ENCODE measurements around the gene OR14A16. TPM values are rescaled to one million over a fixed set of nuclear protein-coding genes. Genes with fewer than 3 reads are reported as not detected.

OR14A16 gene
- total RNA-seq, 1 experiment from 2014 or later: not detected

DNA sequence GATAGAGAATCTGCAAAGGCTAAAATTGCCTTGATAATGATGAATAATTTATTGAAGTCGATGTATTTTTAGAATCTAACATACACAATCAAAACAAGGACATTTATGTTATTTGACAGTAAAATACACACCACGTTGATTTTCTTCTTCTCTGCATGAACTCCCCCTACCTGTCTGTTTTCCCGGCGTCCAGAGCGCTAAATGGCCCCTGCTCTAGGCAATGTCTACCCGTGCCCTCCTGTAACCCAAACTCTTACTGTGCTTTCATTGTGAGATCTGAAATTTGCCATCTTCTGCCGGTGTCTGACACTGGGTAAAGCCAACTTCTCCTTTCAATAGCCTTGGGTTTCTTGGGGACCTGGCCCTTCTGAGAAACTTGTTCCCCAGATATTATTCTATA, 24.4 kb upstream of the OR14A16 start:
- TF ChIP-seq, protein P1, sequence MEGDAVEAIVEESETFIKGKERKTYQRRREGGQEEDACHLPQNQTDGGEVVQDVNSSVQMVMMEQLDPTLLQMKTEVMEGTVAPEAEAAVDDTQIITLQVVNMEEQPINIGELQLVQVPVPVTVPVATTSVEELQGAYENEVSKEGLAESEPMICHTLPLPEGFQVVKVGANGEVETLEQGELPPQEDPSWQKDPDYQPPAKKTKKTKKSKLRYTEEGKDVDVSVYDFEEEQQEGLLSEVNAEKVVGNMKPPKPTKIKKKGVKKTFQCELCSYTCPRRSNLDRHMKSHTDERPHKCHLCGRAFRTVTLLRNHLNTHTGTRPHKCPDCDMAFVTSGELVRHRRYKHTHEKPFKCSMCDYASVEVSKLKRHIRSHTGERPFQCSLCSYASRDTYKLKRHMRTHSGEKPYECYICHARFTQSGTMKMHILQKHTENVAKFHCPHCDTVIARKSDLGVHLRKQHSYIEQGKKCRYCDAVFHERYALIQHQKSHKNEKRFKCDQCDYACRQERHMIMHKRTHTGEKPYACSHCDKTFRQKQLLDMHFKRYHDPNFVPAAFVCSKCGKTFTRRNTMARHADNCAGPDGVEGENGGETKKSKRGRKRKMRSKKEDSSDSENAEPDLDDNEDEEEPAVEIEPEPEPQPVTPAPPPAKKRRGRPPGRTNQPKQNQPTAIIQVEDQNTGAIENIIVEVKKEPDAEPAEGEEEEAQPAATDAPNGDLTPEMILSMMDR (conservative IDR thresholded peaks at IDR 0.05): no peak
- no peak for TF ChIP-seq EZH2 (IDR thresholded peaks at IDR 0.05; ENCODE audit: low read depth)
- CTCF ChIA-PET: no interaction called here
- Histone ChIP-seq H4K20me1 (ENCODE audit: insufficient read depth) (no peaks in the 10 kb centered on the region), H3K79me2 (ENCODE audit: low read depth) (no peaks in the 10 kb centered on the region), H3K4me1 (replicated peaks; ENCODE audit: insufficient read depth) (no peaks in the 10 kb centered on the region), H3K27ac (no peak overlapping the region), H3F3A (ENCODE audit: insufficient read depth, low read depth) (no peaks in the 10 kb centered on the region), H3K9me2 (ENCODE audit: insufficient read depth) (no peaks in the 10 kb centered on the region), H3K9me3 (ENCODE audit: insufficient read depth, low read depth) (no peaks in the 10 kb centered on the region), H3K4me2 (no peak overlapping the region), H3K27me3 (ENCODE audit: insufficient read depth, low read depth) (0 out of 2 replicates have a peak, but pooled peaks cover 6% of the 10 kb centered on the region), H3K4me3 (no peak overlapping the region), H2AFZ (no peak overlapping the region), H3K36me3 (ENCODE audit: low read depth) (no peaks in the 10 kb centered on the region)
- DNase-seq: no peak
- no TSS peak for BruUV-seq (replicated peaks)
- POLR2A ChIA-PET (ENCODE audit: unreplicated experiment): no interaction called here
- intact Hi-C loops (cut with micrococcal nuclease; ENCODE audit: unreplicated experiment): no loop called here

DNA sequence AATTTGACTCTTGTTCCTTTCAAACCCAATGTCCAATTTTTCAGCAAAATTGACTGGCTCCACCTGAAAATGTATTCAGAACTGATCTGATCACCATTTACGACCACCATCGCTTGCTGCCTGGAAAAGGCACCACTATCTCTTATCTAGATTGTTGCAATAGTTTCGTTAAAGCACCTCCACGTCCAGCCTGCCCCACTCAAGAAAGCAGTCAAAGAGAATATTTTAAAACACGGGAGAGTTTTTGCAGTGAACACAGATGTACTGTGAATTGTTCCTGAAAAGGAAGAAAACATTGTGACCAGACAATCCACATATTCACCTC, 21.7 kb upstream of the OR14A16 start:
- no peaks in the 10 kb centered on the region for H3K9me3 ChIP-seq (ENCODE audit: insufficient read depth, low read depth)
- H3F3A ChIP-seq (ENCODE audit: insufficient read depth, low read depth): no peaks in the 10 kb centered on the region
- H3K27me3 ChIP-seq (ENCODE audit: insufficient read depth, low read depth): 0 out of 2 replicates have a peak, but pooled peaks cover 6% of the 10 kb centered on the region
- H4K20me1 ChIP-seq (ENCODE audit: insufficient read depth): no peaks in the 10 kb centered on the region
- H3K4me2 ChIP-seq: no peak overlapping the region
- TF ChIP-seq, protein P1 (conservative IDR thresholded peaks at IDR 0.05): no peak
- TF ChIP-seq EZH2 (IDR thresholded peaks at IDR 0.05; ENCODE audit: low read depth): no peak
- H3K4me3 ChIP-seq: no peak overlapping the region
- H3K79me2 ChIP-seq (ENCODE audit: low read depth): no peaks in the 10 kb centered on the region
- POLR2A ChIA-PET (ENCODE audit: unreplicated experiment): no interaction called here
- no peak for DNase-seq
- no TSS peak for BruUV-seq (replicated peaks)
- intact Hi-C loops (cut with micrococcal nuclease; ENCODE audit: unreplicated experiment): no loop called here
- H2AFZ ChIP-seq: no peak overlapping the region
- H3K27ac ChIP-seq: no peak overlapping the region
- CTCF ChIA-PET: no interaction called here
- no peaks in the 10 kb centered on the region for H3K36me3 ChIP-seq (ENCODE audit: low read depth)
- H3K4me1 ChIP-seq (replicated peaks; ENCODE audit: insufficient read depth): no peaks in the 10 kb centered on the region
- no peaks in the 10 kb centered on the region for H3K9me2 ChIP-seq (ENCODE audit: insufficient read depth)

DNA sequence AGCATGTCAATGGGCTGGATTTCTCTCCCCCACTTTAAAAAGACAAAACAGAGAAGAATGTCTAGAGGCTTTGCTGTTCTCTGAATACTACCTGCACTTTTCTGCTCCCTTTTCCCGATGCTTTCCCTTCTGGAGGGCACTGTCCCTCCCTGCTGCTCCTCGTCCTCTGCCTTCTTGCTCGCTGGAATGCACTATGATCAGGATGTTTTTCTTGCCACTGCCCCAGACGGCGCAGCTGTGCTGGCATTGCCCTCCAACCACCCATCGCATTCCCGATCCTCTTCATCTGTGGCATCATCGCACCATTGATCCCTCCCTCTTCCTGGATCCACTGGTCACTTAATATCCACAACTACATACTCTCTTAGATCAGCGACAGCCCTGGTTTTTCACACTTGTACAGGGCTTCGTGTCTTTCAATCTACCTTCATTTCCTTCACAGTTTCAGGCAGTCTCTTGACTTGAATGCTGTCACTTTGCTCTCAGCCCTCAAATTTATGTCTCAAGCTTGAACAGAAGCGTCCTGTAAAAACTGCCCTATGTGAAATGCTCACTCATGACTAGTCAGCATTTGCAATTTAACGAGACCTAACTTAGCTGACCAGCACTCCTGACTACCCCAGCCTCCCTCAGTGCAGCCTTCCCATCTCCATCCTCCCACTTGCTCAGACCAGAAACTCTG, 21.2 kb upstream of the OR14A16 start:
- H3K4me3 ChIP-seq: no peak overlapping the region
- H3K4me1 ChIP-seq (replicated peaks; ENCODE audit: insufficient read depth): no peaks in the 10 kb centered on the region
- no peaks in the 10 kb centered on the region for H3K36me3 ChIP-seq (ENCODE audit: low read depth)
- no peak overlapping the region for H2AFZ ChIP-seq
- H3K79me2 ChIP-seq (ENCODE audit: low read depth): no peaks in the 10 kb centered on the region
- no peak overlapping the region for H3K27ac ChIP-seq
- H3K4me2 ChIP-seq: no peak overlapping the region
- TF ChIP-seq, protein P1 (conservative IDR thresholded peaks at IDR 0.05): no peak
- TF ChIP-seq EZH2 (IDR thresholded peaks at IDR 0.05; ENCODE audit: low read depth): no peak
- H3K27me3 ChIP-seq (ENCODE audit: insufficient read depth, low read depth): 0 out of 2 replicates have a peak, but pooled peaks cover 6% of the 10 kb centered on the region
- intact Hi-C loops (cut with micrococcal nuclease; ENCODE audit: unreplicated experiment): no loop called here
- no peak for DNase-seq
- no TSS peak for BruUV-seq (replicated peaks)
- H3K9me3 ChIP-seq (ENCODE audit: insufficient read depth, low read depth): no peaks in the 10 kb centered on the region
- ChIA-PET CTCF (no interaction called here), POLR2A (ENCODE audit: unreplicated experiment) (no interaction called here)
- H4K20me1 ChIP-seq (ENCODE audit: insufficient read depth): no peaks in the 10 kb centered on the region
- H3F3A ChIP-seq (ENCODE audit: insufficient read depth, low read depth): no peaks in the 10 kb centered on the region
- H3K9me2 ChIP-seq (ENCODE audit: insufficient read depth): no peaks in the 10 kb centered on the region
